ENCODE results near the gene ETV3.

The ETV3 gene

GRCh38 chr1:157090196-157090647, 48.0 kb downstream of the ETV3 start:
- DNase-seq, result no peak

DNA sequence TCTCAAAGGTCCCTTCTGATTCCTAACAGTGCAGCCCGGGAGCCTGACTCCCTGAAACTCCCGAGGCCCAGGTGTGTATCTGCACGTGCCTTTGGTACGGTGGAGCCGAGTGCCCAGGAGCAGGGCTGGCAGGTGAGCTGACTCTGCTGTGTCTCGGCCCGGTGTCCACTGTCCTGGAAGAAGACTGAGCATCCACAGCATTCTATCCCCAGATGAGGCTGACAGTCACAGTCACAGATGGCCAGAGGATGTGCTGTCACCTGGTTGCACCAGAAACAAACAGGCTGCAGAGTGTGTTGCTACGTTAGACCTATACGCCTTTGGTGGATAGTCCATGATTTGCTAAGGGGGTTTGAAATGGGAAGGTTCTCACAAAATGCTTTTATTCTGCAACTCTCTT, 48.4 kb downstream of the ETV3 start:
- DNase-seq, result no peak

DNA sequence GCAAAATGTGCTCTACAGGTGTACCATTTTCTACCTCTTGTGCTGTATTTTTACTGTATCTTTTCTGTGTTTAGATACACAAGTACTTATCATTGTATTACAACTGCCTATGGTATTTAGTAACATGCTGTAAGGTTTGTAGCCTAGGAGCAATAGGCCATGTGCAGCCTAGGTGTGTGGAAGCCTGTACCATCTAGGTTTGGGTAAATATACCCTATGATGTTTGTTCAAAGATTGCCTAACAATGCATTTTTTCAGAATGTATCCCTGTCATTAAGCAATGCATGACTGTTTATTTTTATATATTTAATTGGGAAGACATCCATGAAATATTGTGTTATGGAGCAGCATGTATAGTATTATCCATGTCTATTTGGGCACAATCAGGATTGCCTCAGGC, 49.6 kb downstream of the ETV3 start:
- no peak for DNase-seq

DNA sequence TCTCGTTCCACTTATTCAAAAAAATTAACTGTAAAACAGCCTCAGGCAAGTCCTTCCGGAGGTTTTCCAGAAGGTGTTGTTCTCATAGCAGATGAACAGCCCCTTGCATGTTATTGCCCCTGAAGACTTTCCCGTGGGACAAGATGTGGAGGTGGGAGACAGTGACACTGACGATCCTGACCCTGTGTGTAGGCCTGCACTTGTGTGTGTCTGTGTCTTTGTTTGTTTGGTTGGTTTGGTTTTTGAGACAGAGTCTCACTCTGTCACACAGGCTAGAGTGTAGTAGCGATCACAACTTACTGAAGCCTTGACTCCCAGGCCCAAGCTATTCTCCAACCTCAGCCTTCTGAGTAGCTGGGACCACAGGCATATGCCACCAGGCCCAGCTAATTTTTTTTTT, 51.2 kb downstream of the ETV3 start:
- DNase-seq, result no peak

DNA sequence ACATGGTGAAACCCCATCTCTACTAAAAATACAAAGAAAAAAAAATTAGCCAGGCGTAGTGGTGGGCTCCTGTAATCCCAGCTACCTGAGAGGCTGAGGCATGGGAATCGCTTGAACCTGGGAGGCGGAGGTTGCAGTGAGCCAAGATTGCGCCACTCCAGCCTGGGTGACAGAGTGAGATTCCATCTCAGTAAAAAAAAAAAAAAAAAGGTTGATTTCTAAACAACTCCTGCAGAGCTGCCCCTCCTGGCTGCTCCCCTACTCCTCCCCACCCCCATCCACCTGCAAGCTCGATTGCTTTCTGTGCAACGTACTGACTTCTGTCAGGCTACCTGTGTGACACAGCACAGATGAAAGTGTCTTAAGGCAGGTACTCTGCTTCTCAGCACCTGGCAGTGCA, 51.9 kb downstream of the ETV3 start:
- no peak for DNase-seq

- peak; percentile 86 for DNase-seq
Measured at GRCh38 chr1:157085421-157085820, 52.8 kb downstream of the ETV3 start.

GRCh38 chr1:157084720-157085119, 53.5 kb downstream of the ETV3 start:
- DNase-seq, result no peak

- DNase-seq, result no peak
Measured at GRCh38 chr1:157081707-157082106, 56.5 kb downstream of the ETV3 start.

GRCh38 chr1:157080714-157081113, 57.5 kb downstream of the ETV3 start:
- DNase-seq, result no peak

- no peak for DNase-seq
Measured at GRCh38 chr1:157077394-157077793, 60.8 kb downstream of the ETV3 start.

DNA sequence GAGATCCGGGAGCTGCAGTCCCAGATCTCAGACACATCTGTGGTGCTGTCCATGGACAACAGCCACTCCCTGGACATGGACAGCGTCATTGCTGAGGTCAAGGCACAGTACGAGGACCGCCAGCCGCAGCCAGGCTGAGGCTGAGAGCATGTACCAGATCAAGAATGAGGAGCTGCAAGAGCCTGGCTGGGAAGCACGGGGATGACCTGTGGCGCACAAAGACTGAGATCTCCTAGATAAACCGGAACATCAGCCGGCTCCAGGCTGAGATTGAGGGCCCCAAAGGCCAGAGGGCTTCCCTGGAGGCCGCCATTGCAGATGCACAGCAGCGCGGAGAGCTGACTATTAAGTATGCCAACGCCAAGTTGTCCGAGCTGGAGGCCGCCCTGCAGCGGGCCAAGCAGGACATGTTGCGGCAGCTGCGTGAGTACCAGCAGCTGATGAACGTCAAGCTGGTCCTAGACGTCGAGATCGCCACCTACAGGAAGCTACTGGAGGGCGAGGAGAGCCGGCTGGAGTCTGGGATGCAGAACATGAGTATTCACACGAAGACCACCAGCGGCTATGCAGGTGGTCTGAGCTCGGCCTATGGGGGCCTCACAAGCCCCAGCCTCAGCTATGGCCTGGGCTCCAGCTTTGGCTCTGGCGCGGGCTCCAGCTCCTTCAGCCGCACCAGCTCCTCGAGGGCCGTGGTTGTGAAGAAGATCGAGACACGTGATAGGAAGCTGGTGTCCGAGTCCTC, 64.1 kb downstream of the ETV3 start:
- no peak for DNase-seq

Data from SIG-M5 (cell line).